Upper lobe of right lung (tissue), 1 donor: ENCODE results near the gene CD300LG. TPM values are rescaled to one million over a fixed set of nuclear protein-coding genes. Genes with fewer than 3 reads are reported as not detected.
A peak's percentile ranks its signal among the peaks of the same experiment; 100 is the strongest.

ENCODE experiments used
- ATAC-seq: fragments of 200-7000 bp; cut with Tn5 transposase; one replicate; pipeline ENCODE4 v1.9.1; 2020; ENCODE audit warnings: mild to moderate bottlenecking, moderate library complexity
- DNase-seq: peaks from one replicate; pipeline ENCODE4 v3.0.0-alpha.2; 2020
- H3K27ac ChIP-seq: fragments of 200-600 bp; one replicate; pipeline ENCODE4 v1.8.0; 2022
- H3K27me3 ChIP-seq: fragments of 200-600 bp; one replicate; pipeline ENCODE4 v1.8.0; 2022; ENCODE audit warnings: mild to moderate bottlenecking
- H3K36me3 ChIP-seq: fragments of 200-600 bp; one replicate; pipeline ENCODE4 v1.8.0; 2022
- H3K4me1 ChIP-seq: fragments of 200-600 bp; one replicate; pipeline ENCODE4 v1.8.0; 2022
- H3K4me3 ChIP-seq: fragments of 200-600 bp; one replicate; pipeline ENCODE4 v1.8.0; 2022; ENCODE audit warnings: mild to moderate bottlenecking
- H3K9me3 ChIP-seq: fragments of 200-600 bp; one replicate; pipeline ENCODE4 v1.8.0; 2022
- intact Hi-C: fragments of 100-400 bp; cut with DNase I; formaldehyde crosslinking; loops from one replicate; pipeline ENCODE4 v1.11.0; 2022
- total RNA-seq: library from RNA; stranded (reverse); fragmentation: NEBNext Ultra II Directional; extraction: Animal tissue kit (Norgen Biotek cat#: 25700); gene quantifications from one replicate; pipeline ENCODE4 v1.2.1, GENCODE V29; 2021
- TF ChIP-seq, protein P1 (sequence below): fragments of 200-600 bp; IDR thresholded peaks from one replicate; pipeline ENCODE4 v1.8.0; 2022; ENCODE audit warnings: antibody characterized with exemption
- donor health status: DM: no; HTN: yes; CAD: no; lungs with severe emphysema.

CD300LG gene
- total RNA-seq, 1 donor from 2014 or later: 0.81 TPM

GRCh38 chr17:43830510-43831140, 16.4 kb upstream of the CD300LG start:
- DNase-seq (no peak), ATAC-seq (no peak)
- H3K27ac ChIP-seq: no peak overlapping the region
- TF ChIP-seq, protein P1, sequence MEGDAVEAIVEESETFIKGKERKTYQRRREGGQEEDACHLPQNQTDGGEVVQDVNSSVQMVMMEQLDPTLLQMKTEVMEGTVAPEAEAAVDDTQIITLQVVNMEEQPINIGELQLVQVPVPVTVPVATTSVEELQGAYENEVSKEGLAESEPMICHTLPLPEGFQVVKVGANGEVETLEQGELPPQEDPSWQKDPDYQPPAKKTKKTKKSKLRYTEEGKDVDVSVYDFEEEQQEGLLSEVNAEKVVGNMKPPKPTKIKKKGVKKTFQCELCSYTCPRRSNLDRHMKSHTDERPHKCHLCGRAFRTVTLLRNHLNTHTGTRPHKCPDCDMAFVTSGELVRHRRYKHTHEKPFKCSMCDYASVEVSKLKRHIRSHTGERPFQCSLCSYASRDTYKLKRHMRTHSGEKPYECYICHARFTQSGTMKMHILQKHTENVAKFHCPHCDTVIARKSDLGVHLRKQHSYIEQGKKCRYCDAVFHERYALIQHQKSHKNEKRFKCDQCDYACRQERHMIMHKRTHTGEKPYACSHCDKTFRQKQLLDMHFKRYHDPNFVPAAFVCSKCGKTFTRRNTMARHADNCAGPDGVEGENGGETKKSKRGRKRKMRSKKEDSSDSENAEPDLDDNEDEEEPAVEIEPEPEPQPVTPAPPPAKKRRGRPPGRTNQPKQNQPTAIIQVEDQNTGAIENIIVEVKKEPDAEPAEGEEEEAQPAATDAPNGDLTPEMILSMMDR: no peak
- H3K4me3 ChIP-seq: no peak overlapping the region
- H3K27me3 ChIP-seq: no peaks in the 10 kb centered on the region
- H3K9me3 ChIP-seq: no peaks in the 10 kb centered on the region
- peaks cover 25% of the 10 kb centered on the region for H3K4me1 ChIP-seq
- intact Hi-C loops: no loop called here
- H3K36me3 ChIP-seq: no peaks in the 10 kb centered on the region

DNA sequence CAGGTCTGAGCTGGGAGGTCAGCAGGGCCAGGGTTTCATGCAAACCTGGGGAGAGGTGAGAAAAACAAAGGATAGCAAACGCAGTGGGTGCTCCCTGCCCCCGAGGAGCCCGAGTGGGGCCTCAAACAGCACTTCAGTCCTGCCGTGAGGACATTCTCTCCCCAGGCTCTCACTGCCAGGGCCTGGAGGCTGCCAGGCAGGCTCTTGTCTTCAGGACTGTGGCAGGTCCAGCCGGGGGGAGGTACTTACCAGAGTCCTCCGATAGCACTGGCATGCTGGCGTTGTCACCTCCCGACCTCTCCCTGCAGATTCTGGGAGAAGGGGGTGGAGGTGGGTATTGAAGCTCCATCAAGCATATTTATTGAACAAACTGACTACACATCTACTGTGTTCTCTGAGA, 15.3 kb upstream of the CD300LG start:
- H3K27ac ChIP-seq: peak overlapping the region; percentile 60
- no peak overlapping the region for H3K4me3 ChIP-seq
- DNase-seq: peak; percentile 83
- H3K27me3 ChIP-seq: no peaks in the 10 kb centered on the region
- ATAC-seq: peak; percentile 72
- intact Hi-C loops: no loop called here
- TF ChIP-seq, protein P1: no peak
- H3K4me1 ChIP-seq: peaks cover 25% of the 10 kb centered on the region
- H3K36me3 ChIP-seq: no peaks in the 10 kb centered on the region
- H3K9me3 ChIP-seq: no peaks in the 10 kb centered on the region

GRCh38 chr17:43832168-43832975, 14.6 kb upstream of the CD300LG start:
- intact Hi-C loops: no loop called here
- H3K9me3 ChIP-seq: no peaks in the 10 kb centered on the region
- peak; percentile 82 for DNase-seq
- no peaks in the 10 kb centered on the region for H3K27me3 ChIP-seq
- peak overlapping the region; percentile 60 for H3K27ac ChIP-seq
- TF ChIP-seq, protein P1: no peak
- H3K4me3 ChIP-seq: peak overlapping the region; percentile 64
- H3K4me1 ChIP-seq: peaks cover 25% of the 10 kb centered on the region
- H3K36me3 ChIP-seq: no peaks in the 10 kb centered on the region
- peak; percentile 71 for ATAC-seq

DNA sequence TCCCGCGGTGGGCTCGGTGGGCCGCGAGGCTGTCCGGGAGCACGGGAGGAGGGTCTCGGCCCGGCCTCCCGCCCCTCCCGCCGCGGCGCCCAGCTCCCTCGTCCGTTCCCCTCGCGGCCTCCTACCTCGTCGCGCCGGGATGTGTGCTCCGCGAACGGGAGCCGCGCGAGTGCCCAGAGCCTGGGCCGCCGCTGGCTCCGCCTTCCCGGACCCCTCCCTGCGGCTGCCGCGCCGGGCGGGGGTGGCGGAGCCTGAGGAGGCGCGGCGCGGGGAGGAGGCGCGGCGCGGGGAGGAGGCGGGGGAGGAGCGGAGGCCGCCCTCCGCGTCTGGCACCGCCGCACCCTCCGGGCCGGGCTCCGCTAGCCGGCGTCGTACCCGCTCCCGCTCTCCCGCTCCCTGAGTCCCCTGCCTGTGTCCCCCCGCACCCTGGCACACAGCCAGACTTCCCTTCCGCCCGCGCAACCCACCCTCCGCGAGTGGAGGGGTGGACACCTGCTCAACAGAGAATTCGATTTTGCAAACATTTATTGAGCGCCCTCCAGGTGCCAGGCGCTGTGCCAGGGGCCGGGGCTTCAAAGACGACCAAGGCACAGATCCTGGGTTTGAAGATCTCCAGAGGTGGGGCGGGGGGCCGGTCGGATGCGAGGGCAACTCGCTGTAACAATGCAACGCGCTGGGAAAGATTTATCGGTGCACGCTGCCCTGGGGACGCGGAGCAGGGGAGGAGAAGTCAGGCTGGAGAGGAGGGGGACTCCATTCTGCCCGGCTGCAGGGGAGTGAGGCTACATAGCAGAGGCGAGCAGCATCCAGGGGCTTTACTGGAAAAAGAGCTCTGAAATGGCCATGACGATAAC, 13.8 kb upstream of the CD300LG start, which contains the start of gene MPP3:
Gene MPP3, minus strand, starts transcription at position 171 of the 854 bp plus-strand sequence. CDS start 1,240 bp downstream, outside the sequence.
- H3K4me3 ChIP-seq: peak within 1 kb of the TSS; percentile 64
- ATAC-seq (peak; percentile 93), DNase-seq (peak; percentile 85)
- no peaks in the 10 kb centered on the region for H3K27me3 ChIP-seq
- no peaks in the 10 kb centered on the region for H3K36me3 ChIP-seq
- intact Hi-C loops: no loop called here
- TF ChIP-seq, protein P1: no peak
- H3K27ac ChIP-seq: peak within 1 kb of the TSS; percentile 60
- H3K4me1 ChIP-seq: peaks cover 25% of the 10 kb centered on the region
- no peaks in the 10 kb centered on the region for H3K9me3 ChIP-seq

GRCh38 chr17:43834106-43834505, 12.9 kb upstream of the CD300LG start:
- Histone ChIP-seq H3K4me3 (no peak overlapping the region), H3K36me3 (no peaks in the 10 kb centered on the region), H3K4me1 (peaks cover 25% of the 10 kb centered on the region), H3K27me3 (no peaks in the 10 kb centered on the region), H3K27ac (no peak overlapping the region), H3K9me3 (no peaks in the 10 kb centered on the region)
- DNase-seq (no peak), ATAC-seq (no peak)
- TF ChIP-seq, protein P1: no peak
- intact Hi-C loops: no loop called here
